Ectodermal cell (in vitro differentiated cells): ENCODE data around the gene DHCR24.

Experiments used
- H3K27ac ChIP-seq: 2 replicates; pipeline ENCODE4 v1.7.0; 2013; ENCODE audit warnings: mild to moderate bottlenecking, low read depth, low read length; ENCODE audit not compliant: insufficient read depth, poor library complexity, severe bottlenecking
- H3K27me3 ChIP-seq: 2 replicates; pipeline ENCODE4 v1.7.0; 2013; ENCODE audit warnings: mild to moderate bottlenecking, low read length; ENCODE audit not compliant: insufficient read depth, control insufficient read depth, poor library complexity, severe bottlenecking
- H3K36me3 ChIP-seq: one replicate; pipeline ENCODE4 v1.7.0; 2013; ENCODE audit warnings: low read length; ENCODE audit not compliant: control insufficient read depth, insufficient read depth
- H3K4me1 ChIP-seq: one replicate; pipeline ENCODE4 v1.7.0; 2013; ENCODE audit warnings: low read length; ENCODE audit not compliant: control insufficient read depth, insufficient read depth
- H3K4me3 ChIP-seq: 2 replicates; pipeline ENCODE4 v1.7.0; 2013; ENCODE audit warnings: low read depth, low read length, control low read depth; ENCODE audit not compliant: insufficient read depth
- H3K9me3 ChIP-seq: 2 replicates; pipeline ENCODE4 v1.7.0; 2013; ENCODE audit warnings: mild to moderate bottlenecking, low read length, moderate library complexity; ENCODE audit not compliant: control insufficient read depth
- WGBS, 2 experiments: methylation state at CpG; one replicate each; pipeline ENCODE4 v1.1.7; 2013; ENCODE audit warnings: missing lambda C conversion rate in 2 of 2; 5-methylcytosine and 5-hydroxymethylcytosine counted together

The DHCR24 gene

GRCh38 chr1:54846716-54847284, 40.2 kb downstream of the DHCR24 start:
- Histone ChIP-seq H3K36me3 (peaks cover 17% of the 10 kb centered on the region), H3K9me3 (no peaks in the 10 kb centered on the region), H3K27ac (no peak overlapping the region), H3K4me1 (no peaks in the 10 kb centered on the region), H3K4me3 (no peak overlapping the region), H3K27me3 (no peaks in the 10 kb centered on the region)
- WGBS, 2 experiments: 94 to 95% methylated on average over 9 of the region's 9 CpGs

GRCh38 chr1:54846301-54846700, 40.7 kb downstream of the DHCR24 start:
- no peaks in the 10 kb centered on the region for H3K4me1 ChIP-seq
- H3K27ac ChIP-seq: no peak overlapping the region
- H3K9me3 ChIP-seq: no peaks in the 10 kb centered on the region
- H3K27me3 ChIP-seq: no peaks in the 10 kb centered on the region
- WGBS, 2 experiments: 95 to 98% methylated on average over 3 of the region's 3 CpGs
- H3K4me3 ChIP-seq: no peak overlapping the region
- H3K36me3 ChIP-seq: peaks cover 14% of the 10 kb centered on the region

- H3K27me3 ChIP-seq: no peaks in the 10 kb centered on the region
- 94% methylated on average over 5 of the region's 5 CpGs for WGBS, 2 experiments
- no peaks in the 10 kb centered on the region for H3K9me3 ChIP-seq
- H3K4me1 ChIP-seq: no peaks in the 10 kb centered on the region
- H3K27ac ChIP-seq: no peak overlapping the region
- H3K4me3 ChIP-seq: no peak overlapping the region
- H3K36me3 ChIP-seq: peaks cover 11% of the 10 kb centered on the region
These were observed 41.2 kb downstream of the DHCR24 start for GRCh38 chr1:54845772-54846171.

- no peaks in the 10 kb centered on the region for H3K4me1 ChIP-seq
- WGBS, 2 experiments: 91 to 96% methylated on average over 3 of the region's 3 CpGs
- no peak overlapping the region for H3K27ac ChIP-seq
- H3K27me3 ChIP-seq: no peaks in the 10 kb centered on the region
- peaks cover 10% of the 10 kb centered on the region for H3K36me3 ChIP-seq
- H3K9me3 ChIP-seq: no peaks in the 10 kb centered on the region
- H3K4me3 ChIP-seq: no peak overlapping the region
These were observed 42.4 kb downstream of the DHCR24 start for GRCh38 chr1:54844564-54844963.

- peaks cover 4% of the 10 kb centered on the region for H3K36me3 ChIP-seq
- no peak overlapping the region for H3K4me3 ChIP-seq
- 94% methylated on average over 4 to 5 of the region's 5 CpGs for WGBS, 2 experiments
- H3K27me3 ChIP-seq: no peaks in the 10 kb centered on the region
- no peaks in the 10 kb centered on the region for H3K9me3 ChIP-seq
- no peaks in the 10 kb centered on the region for H3K4me1 ChIP-seq
- H3K27ac ChIP-seq: no peak overlapping the region
These were observed 43.5 kb downstream of the DHCR24 start for GRCh38 chr1:54843449-54843848.

- H3K36me3 ChIP-seq: no peaks in the 10 kb centered on the region
- no peaks in the 10 kb centered on the region for H3K9me3 ChIP-seq
- no peak overlapping the region for H3K4me3 ChIP-seq
- no peaks in the 10 kb centered on the region for H3K27me3 ChIP-seq
- WGBS, 2 experiments: 74 to 80% methylated on average over 9 of the region's 9 CpGs
- H3K4me1 ChIP-seq: no peaks in the 10 kb centered on the region
- H3K27ac ChIP-seq: no peak overlapping the region
These were observed 44.0 kb downstream of the DHCR24 start for GRCh38 chr1:54842963-54843362.

GRCh38 chr1:54842206-54842915, 44.6 kb downstream of the DHCR24 start:
- 94% methylated on average over 10 of the region's 10 CpGs for WGBS, 2 experiments
- no peaks in the 10 kb centered on the region for H3K9me3 ChIP-seq
- no peaks in the 10 kb centered on the region for H3K4me1 ChIP-seq
- H3K27ac ChIP-seq: no peak overlapping the region
- H3K27me3 ChIP-seq: no peaks in the 10 kb centered on the region
- no peaks in the 10 kb centered on the region for H3K36me3 ChIP-seq
- H3K4me3 ChIP-seq: no peak overlapping the region

GRCh38 chr1:54839824-54840223, 47.2 kb downstream of the DHCR24 start:
- no peaks in the 10 kb centered on the region for H3K4me1 ChIP-seq
- H3K36me3 ChIP-seq: no peaks in the 10 kb centered on the region
- no peaks in the 10 kb centered on the region for H3K27me3 ChIP-seq
- H3K27ac ChIP-seq: no peak overlapping the region
- H3K9me3 ChIP-seq: no peaks in the 10 kb centered on the region
- no peak overlapping the region for H3K4me3 ChIP-seq
- 38 to 47% methylated on average over 2 of the region's 2 CpGs for WGBS, 2 experiments

GRCh38 chr1:54838565-54839180, 48.3 kb downstream of the DHCR24 start:
- Histone ChIP-seq H3K4me3 (no peak overlapping the region), H3K36me3 (no peaks in the 10 kb centered on the region), H3K27ac (no peak overlapping the region), H3K4me1 (no peaks in the 10 kb centered on the region), H3K9me3 (no peaks in the 10 kb centered on the region), H3K27me3 (no peaks in the 10 kb centered on the region)
- 91 to 93% methylated on average over 5 of the region's 5 CpGs for WGBS, 2 experiments

- no peaks in the 10 kb centered on the region for H3K27me3 ChIP-seq
- H3K36me3 ChIP-seq: no peaks in the 10 kb centered on the region
- no peak overlapping the region for H3K27ac ChIP-seq
- no peaks in the 10 kb centered on the region for H3K9me3 ChIP-seq
- H3K4me3 ChIP-seq: no peak overlapping the region
- 82 to 87% methylated on average over 6 of the region's 6 CpGs for WGBS, 2 experiments
- no peaks in the 10 kb centered on the region for H3K4me1 ChIP-seq
These were observed 49.8 kb downstream of the DHCR24 start for GRCh38 chr1:54837002-54837853.
